Measurements from ENCODE around the gene ZBTB46. TPM values are rescaled to one million over a fixed set of nuclear protein-coding genes. Genes with fewer than 3 reads are reported as not detected.
A peak's percentile ranks its signal among the peaks of the same experiment; 100 is the strongest.

The ZBTB46 gene
- polyA plus RNA-seq, 3 donors from 2014 or later = 0.16 to 0.32 (median 0.32) TPM

DNA sequence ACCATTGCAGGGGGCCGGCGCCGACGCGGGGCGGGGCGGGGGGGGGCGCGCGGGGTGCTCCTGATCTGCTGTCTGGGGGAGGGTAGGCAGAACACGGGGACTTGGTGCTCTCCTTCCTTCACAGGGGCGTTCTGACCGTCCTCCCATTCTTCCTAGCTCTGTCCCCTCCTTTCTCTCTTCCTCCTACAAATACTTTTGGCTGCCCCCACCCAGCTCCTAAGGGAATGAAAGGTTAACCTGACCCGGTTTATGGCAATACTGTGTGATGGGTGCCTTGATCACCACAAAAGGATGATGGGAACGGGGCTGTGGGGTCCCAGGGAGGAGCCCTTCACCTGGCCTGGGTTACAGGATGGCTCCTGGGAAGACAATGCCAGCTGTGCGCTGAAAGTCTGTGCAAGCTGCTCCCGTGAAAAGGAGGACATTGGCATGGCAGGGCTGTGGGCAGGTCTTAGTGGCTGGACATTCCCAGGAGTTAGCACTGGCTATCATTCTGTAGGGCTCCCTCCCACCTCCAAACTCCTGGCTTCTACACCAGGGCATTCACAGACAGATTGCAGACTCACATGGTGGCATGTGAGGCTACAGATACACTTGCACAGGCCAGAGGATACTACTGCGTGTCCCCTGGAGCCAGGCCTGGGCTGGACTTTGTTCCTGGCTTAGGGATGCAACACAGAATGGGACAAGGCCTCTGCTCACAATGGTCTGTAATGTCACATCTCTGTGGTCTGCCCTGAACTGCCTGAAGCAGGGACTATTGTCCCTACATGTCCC is 32.1 kb upstream of the ZBTB46 start:
- no peaks in the 10 kb centered on the region for H3K9me3 Mint-ChIP-seq
- H3K4me3 Mint-ChIP-seq = peak overlapping the region; percentile 91 to 98 (median 97)
- peaks cover 0 to 7% (median 0%) of the 10 kb centered on the region in 3 donors for H3K36me3 Mint-ChIP-seq
- H3K4me1 Mint-ChIP-seq = peaks cover 37 to 43% of the 10 kb centered on the region in 2 donors
- peak overlapping the region; percentile 91 to 98 (median 95) for H3K27ac Mint-ChIP-seq
- no peak for DNase-seq
- peaks cover 8 to 17% (median 9%) of the 10 kb centered on the region in 3 donors for H3K27me3 Mint-ChIP-seq (ENCODE audit: low read depth in 3 of 3)

GRCh38 chr20:63861981-63862901 is 31.2 kb upstream of the ZBTB46 start:
- Mint-ChIP-seq H3K4me1 (peaks cover 36 to 45% of the 10 kb centered on the region in 2 donors), H3K4me3 (no peak overlapping the region), H3K27me3 (ENCODE audit: low read depth in 3 of 3) (peaks cover 8 to 17% (median 9%) of the 10 kb centered on the region in 3 donors), H3K9me3 (no peaks in the 10 kb centered on the region), H3K27ac (no peak overlapping the region), H3K36me3 (peaks cover 0 to 4% (median 0%) of the 10 kb centered on the region in 3 donors)
- DNase-seq = no peak

- no peak within 1 kb of the TSS for H3K4me3 Mint-ChIP-seq
- peaks cover 0 to 4% (median 0%) of the 10 kb centered on the region in 3 donors for H3K36me3 Mint-ChIP-seq
- H3K9me3 Mint-ChIP-seq = no peaks in the 10 kb centered on the region
- peaks cover 38 to 48% of the 10 kb centered on the region in 2 donors for H3K4me1 Mint-ChIP-seq
- peaks cover 8 to 17% (median 9%) of the 10 kb centered on the region in 3 donors for H3K27me3 Mint-ChIP-seq (ENCODE audit: low read depth in 3 of 3)
- no peak for DNase-seq
- peak within 1 kb of the TSS in 2 of 6 donors; percentile 23 to 64 for H3K27ac Mint-ChIP-seq
Observed at GRCh38 chr20:63861365-63861934, 30.4 kb upstream of the ZBTB46 start, which contains the start of gene ABHD16B. ABHD16B (plus strand) TSS chr20:63861498; CDS start chr20:63861541, 43 bp downstream.

DNA sequence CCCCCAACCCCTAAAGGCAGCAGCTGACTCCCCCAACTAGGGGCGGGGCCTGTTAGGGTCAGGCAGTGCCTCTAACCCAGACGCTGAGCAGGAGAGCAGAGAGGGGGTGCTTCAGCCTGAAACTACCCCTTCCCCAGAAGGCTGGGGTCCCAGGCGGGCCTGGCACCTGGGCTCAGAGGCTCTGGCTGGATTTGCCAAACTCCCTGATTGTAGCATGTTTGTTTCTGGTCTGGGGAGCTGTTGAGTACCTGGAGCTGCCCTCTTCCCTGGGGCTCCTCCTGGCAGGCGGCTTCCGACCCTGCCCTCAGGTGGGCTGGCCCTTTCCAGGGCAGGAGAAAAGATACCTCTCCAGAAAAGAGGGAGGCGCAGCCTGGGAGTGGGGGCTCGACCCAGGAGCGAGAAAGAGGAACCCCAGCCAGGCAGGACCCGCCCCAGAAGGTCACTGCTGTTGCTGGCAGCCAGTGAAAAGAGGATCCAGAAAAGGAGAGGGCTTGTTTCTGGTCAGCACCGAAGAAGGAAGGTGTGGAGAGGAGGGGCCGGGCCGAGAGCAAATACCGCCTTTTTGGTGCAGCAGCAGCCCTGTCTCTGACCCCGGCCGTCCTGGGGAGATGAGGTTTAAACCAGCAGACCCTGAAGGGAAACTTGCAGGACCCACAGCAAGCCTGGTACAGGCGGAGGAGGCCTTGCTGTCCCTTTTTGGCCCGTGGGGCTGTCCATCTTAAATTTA is 29.4 kb upstream of the ZBTB46 start:
- H3K4me3 Mint-ChIP-seq = no peak overlapping the region
- H3K36me3 Mint-ChIP-seq = peaks cover 0 to 4% (median 0%) of the 10 kb centered on the region in 3 donors

DNA sequence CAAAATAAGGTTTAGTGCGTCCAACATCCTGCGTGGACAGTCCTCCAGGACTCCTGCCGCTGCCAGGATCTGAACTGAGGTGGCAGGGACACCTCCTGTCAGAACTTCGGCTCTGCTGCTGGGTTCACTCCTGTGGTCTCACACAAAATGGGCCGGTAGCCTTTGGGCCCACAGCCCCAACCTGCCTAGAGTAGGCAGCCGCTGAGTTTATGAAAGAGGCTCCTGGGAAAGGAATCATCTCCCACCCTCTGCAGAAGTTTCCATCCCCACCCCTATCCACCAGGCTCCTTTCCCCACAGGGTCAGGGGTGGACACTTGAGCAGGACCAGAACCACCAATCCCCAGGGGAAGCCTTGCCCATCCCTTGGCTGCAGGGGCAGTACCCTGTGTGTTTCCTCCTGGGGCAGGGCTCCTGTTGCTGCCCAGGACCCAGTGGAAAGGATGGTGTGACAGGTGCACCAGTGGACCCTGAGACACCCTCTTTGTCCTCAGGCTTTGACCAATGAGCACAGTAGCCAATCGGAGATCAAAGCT is 28.2 kb upstream of the ZBTB46 start:
- H3K36me3 Mint-ChIP-seq = peaks cover 0 to 4% (median 0%) of the 10 kb centered on the region in 3 donors
- H3K4me3 Mint-ChIP-seq = no peak overlapping the region
- DNase-seq = no peak
- peaks cover 3 to 5% (median 4%) of the 10 kb centered on the region in 3 donors for H3K27me3 Mint-ChIP-seq (ENCODE audit: low read depth in 3 of 3)
- H3K27ac Mint-ChIP-seq = peak overlapping the region in 1 of 6 donors; percentile 73
- no peaks in the 10 kb centered on the region for H3K9me3 Mint-ChIP-seq
- peaks cover 26 to 32% of the 10 kb centered on the region in 2 donors for H3K4me1 Mint-ChIP-seq

More for the DNA sequence above, 29.4 kb upstream of the ZBTB46 start:
- H3K9me3 Mint-ChIP-seq = no peaks in the 10 kb centered on the region
- peaks cover 31 to 39% of the 10 kb centered on the region in 2 donors for H3K4me1 Mint-ChIP-seq
- peaks cover 8 to 12% (median 9%) of the 10 kb centered on the region in 3 donors for H3K27me3 Mint-ChIP-seq (ENCODE audit: low read depth in 3 of 3)
- DNase-seq = no peak
- peak overlapping the region in 2 of 6 donors; percentile 34 to 64 for H3K27ac Mint-ChIP-seq

DNA sequence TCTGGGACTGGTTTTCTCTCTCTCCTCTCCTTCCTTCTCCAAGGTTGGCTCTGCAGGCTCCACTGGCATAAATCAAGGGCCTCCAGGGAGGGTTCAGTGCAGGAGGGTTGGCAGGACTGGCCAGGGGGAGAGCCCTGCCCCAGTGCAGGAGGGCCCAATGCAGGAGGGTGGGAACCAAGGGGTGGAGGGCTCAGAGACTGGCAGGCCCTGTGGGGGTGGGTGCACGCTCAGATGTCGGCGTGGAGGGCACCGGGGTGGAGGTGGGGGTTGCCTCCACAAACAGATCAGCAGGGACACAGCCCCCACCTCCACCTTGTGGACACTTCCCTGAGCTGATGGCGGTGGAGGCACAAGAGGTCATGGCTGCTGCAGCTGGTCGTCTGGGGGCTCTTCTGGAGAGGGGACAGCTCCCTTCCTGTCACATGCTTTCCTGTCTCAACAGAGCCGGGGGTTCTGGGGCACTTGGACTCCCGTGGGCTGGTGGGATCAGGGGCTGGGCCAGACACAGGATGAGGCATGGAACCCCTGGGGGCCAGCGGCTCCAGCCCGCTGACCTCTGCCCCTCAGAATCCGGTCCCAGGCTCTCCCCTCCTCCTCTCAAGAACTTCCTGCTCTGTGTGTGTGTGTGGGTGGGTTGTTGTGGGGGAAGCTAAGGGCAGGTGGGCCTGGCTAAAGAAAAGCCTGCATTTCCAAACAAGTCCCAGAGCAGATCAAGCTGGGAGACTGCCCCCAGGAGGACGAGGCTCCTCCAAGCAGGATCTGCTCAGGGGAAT is 27.5 kb upstream of the ZBTB46 start:
- peaks cover 2 to 3% (median 3%) of the 10 kb centered on the region in 3 donors for H3K27me3 Mint-ChIP-seq (ENCODE audit: low read depth in 3 of 3)
- peaks cover 0 to 4% (median 0%) of the 10 kb centered on the region in 3 donors for H3K36me3 Mint-ChIP-seq
- peaks cover 19 to 25% of the 10 kb centered on the region in 2 donors for H3K4me1 Mint-ChIP-seq
- H3K4me3 Mint-ChIP-seq = peak overlapping the region in 2 of 5 donors; percentile 9 to 40
- peak overlapping the region in 1 of 6 donors; percentile 73 for H3K27ac Mint-ChIP-seq
- no peak for DNase-seq
- no peaks in the 10 kb centered on the region for H3K9me3 Mint-ChIP-seq

DNA sequence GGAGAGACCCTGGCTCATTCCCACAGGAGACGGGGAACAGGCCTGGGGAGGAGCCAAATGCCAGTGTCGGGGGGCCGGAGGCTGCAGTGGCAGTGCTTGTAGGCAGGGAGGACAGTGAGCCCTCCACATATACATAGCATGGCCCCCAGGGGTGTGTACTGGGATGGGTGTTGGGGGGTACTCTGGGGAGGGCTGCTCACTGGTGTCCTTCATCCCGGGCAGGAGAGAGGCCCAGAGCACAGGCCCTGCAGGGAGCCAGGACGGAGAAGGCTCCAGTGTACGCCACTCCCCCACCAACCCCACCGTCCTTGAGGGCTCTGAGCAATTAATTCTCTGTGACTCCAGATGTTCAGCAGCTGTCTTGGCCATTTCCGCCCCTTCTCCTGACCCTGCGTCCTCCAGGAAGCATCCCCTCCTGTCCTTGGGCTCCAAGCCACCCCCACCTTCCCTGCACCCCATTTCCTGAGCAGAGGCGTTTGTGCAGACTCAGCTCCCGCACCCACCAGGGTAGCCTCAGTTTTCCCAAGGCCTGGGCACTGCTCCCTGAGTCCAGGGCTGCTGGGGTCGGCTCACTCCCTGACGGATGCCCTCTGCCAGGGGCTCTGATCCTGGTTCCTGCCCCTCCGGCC is 26.8 kb upstream of the ZBTB46 start:
- no peak for DNase-seq
- Mint-ChIP-seq H3K36me3 (no peaks in the 10 kb centered on the region), H3K4me1 (peaks cover 13 to 19% of the 10 kb centered on the region in 2 donors), H3K9me3 (no peaks in the 10 kb centered on the region), H3K27me3 (ENCODE audit: low read depth in 3 of 3) (peaks cover 0 to 3% (median 3%) of the 10 kb centered on the region in 3 donors), H3K4me3 (no peak overlapping the region), H3K27ac (peak overlapping the region in 1 of 6 donors; percentile 69)

DNA sequence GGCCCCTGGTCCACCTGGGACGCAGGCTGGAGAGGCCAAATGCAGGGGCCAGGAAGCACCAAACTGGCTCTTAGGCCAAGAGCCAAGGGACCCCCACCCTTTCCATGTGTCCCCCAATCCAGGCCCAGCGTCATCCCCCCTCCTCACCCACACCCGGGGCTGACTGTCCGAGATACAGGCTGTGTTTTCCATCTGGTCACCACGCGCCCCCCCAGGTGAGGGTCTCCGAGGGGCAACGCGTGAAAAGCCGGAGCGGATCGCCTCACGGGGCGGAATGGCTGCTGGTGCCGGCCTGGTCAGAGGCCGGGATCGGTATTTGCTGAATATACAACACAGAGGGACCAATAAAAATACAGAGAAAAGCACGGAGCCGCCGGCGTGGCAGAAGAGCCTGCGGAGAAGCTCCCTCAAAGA is 25.0 kb upstream of the ZBTB46 start:
- peaks cover 14 to 21% of the 10 kb centered on the region in 2 donors for H3K4me1 Mint-ChIP-seq
- H3K27me3 Mint-ChIP-seq (ENCODE audit: low read depth in 3 of 3) = peaks cover 3 to 6% (median 3%) of the 10 kb centered on the region in 3 donors
- no peaks in the 10 kb centered on the region for H3K36me3 Mint-ChIP-seq
- no peaks in the 10 kb centered on the region for H3K9me3 Mint-ChIP-seq
- no peak overlapping the region for H3K4me3 Mint-ChIP-seq
- no peak overlapping the region for H3K27ac Mint-ChIP-seq
- DNase-seq = no peak

DNA sequence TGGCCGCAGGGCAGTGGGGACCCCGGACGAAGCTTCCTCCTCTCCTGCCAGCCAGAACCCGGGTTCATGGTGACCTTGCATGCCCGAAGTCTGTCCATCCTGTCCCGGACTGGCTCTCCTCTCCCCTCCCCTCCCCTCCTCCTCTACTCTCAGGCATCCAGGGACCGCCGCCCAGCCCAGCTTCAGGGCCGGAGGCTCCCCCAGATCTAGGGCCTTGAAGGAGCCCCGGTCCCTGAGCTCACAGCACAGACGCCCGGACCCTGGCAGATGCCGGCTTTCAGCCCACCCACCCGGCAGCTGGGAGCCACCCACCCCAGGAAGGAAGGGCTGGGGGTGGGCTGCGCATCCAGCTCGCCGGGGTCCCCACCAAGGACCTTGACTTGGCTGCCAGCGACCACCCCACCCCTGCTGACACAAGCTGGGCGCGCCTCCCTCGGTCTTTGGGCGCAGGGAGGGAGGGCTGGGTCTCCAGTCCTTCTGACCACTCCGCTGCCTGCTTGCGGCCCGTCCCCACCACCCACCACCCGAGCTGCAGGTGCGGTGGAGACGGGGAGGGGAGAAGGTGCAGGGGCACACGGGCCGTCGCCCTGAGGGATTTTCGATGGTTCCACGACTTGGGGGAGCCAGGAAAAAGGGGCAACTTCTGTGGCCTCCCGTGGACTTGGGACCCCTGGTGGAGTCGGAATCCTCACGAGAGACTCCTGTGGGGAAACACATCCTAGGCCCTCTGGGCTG is 24.5 kb upstream of the ZBTB46 start:
- H3K36me3 Mint-ChIP-seq = no peaks in the 10 kb centered on the region

DNA sequence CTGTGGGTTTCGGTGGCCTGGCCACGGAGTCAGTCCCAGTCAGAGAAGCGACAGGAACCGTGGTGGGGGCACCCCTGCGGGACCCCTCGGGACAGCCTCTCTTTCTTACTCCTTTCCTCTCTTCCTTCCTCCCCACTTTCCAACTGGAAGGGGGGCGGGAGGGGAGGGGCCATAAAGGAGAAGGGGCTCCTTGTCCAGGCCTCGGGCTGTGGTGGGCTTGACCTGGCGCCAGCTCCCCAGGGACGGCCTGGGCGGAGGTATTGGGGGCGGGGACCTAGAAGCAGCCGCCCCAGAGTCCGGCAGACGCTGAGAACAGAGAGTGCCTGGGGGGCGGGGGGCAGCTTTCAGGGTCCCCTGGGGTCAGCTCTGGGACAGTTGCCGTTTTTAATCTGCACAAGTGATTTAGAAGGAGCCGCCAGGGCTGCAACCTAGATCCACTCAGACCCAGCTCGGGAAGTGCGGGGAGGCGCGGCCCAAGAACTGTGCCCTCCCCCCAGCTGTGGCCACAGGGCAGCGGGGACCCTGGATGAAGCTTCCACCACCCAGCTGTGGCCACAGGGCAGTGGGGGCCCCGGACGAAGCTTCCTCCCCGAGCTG is 23.8 kb upstream of the ZBTB46 start:
- no peak for DNase-seq
- Mint-ChIP-seq H3K27me3 (ENCODE audit: low read depth in 3 of 3) (peaks cover 0 to 13% (median 7%) of the 10 kb centered on the region in 3 donors), H3K36me3 (no peaks in the 10 kb centered on the region), H3K27ac (no peak overlapping the region), H3K4me1 (peaks cover 17 to 25% of the 10 kb centered on the region in 2 donors), H3K9me3 (no peaks in the 10 kb centered on the region), H3K4me3 (no peak overlapping the region)

More for the DNA sequence above, 24.5 kb upstream of the ZBTB46 start:
- Mint-ChIP-seq H3K4me3 (no peak overlapping the region), H3K27ac (no peak overlapping the region), H3K27me3 (ENCODE audit: low read depth in 3 of 3) (peaks cover 0 to 9% (median 7%) of the 10 kb centered on the region in 3 donors), H3K9me3 (no peaks in the 10 kb centered on the region), H3K4me1 (peaks cover 17 to 25% of the 10 kb centered on the region in 2 donors)
- DNase-seq = no peak

Data from immature natural killer cell (primary cell).